Measurements from ENCODE around the gene CIRBP. TPM values are rescaled to one million over a fixed set of nuclear protein-coding genes. Genes with fewer than 3 reads are reported as not detected.
A peak's percentile ranks its signal among the peaks of the same experiment; 100 is the strongest.

The CIRBP gene
- total RNA-seq, 1 donor from 2014 or later: 341 TPM

- H3K27ac Mint-ChIP-seq (ENCODE audit: unreplicated experiment): peak overlapping the region; percentile 52
- DNase-seq: peak; percentile 34
- no peak for TF ChIP-seq CTCF (IDR thresholded peaks at IDR 0.05; ENCODE audit: partially characterized antibody, unreplicated experiment)
- peaks cover 7% of the 10 kb centered on the region for H3K27me3 Mint-ChIP-seq (ENCODE audit: unreplicated experiment)
- H3K4me3 Mint-ChIP-seq (ENCODE audit: unreplicated experiment): peak overlapping the region; percentile 85
- H3K4me1 Mint-ChIP-seq (ENCODE audit: low read depth, unreplicated experiment): no peaks in the 10 kb centered on the region
- H3K36me3 Mint-ChIP-seq (ENCODE audit: unreplicated experiment): no peaks in the 10 kb centered on the region
- peaks cover 4% of the 10 kb centered on the region for H3K9me3 Mint-ChIP-seq (ENCODE audit: unreplicated experiment)
Measured at GRCh38 chr19:1286487-1287353, 17.6 kb downstream of the CIRBP start.

- H3K9me3 Mint-ChIP-seq (ENCODE audit: unreplicated experiment): peaks cover 4% of the 10 kb centered on the region
- peaks cover 7% of the 10 kb centered on the region for H3K27me3 Mint-ChIP-seq (ENCODE audit: unreplicated experiment)
- peak overlapping the region; percentile 17 for H3K27ac Mint-ChIP-seq (ENCODE audit: unreplicated experiment)
- no peak for TF ChIP-seq CTCF (IDR thresholded peaks at IDR 0.05; ENCODE audit: partially characterized antibody, unreplicated experiment)
- H3K4me3 Mint-ChIP-seq (ENCODE audit: unreplicated experiment): peak overlapping the region; percentile 79
- peak; percentile 45 for DNase-seq
- no peaks in the 10 kb centered on the region for H3K4me1 Mint-ChIP-seq (ENCODE audit: low read depth, unreplicated experiment)
- no peaks in the 10 kb centered on the region for H3K36me3 Mint-ChIP-seq (ENCODE audit: unreplicated experiment)
Measured at GRCh38 chr19:1287354-1288225, 18.5 kb downstream of the CIRBP start.

GRCh38 chr19:1288226-1288612, 19.1 kb downstream of the CIRBP start:
- Mint-ChIP-seq H3K27me3 (ENCODE audit: unreplicated experiment) (peaks cover 7% of the 10 kb centered on the region), H3K9me3 (ENCODE audit: unreplicated experiment) (peaks cover 4% of the 10 kb centered on the region)

GRCh38 chr19:1288833-1289685, 19.9 kb downstream of the CIRBP start:
- no peak for TF ChIP-seq CTCF (IDR thresholded peaks at IDR 0.05; ENCODE audit: partially characterized antibody, unreplicated experiment)
- peaks cover 4% of the 10 kb centered on the region for H3K9me3 Mint-ChIP-seq (ENCODE audit: unreplicated experiment)
- H3K4me1 Mint-ChIP-seq (ENCODE audit: low read depth, unreplicated experiment): no peaks in the 10 kb centered on the region
- DNase-seq: peak; percentile 20
- no peaks in the 10 kb centered on the region for H3K36me3 Mint-ChIP-seq (ENCODE audit: unreplicated experiment)
- peaks cover 7% of the 10 kb centered on the region for H3K27me3 Mint-ChIP-seq (ENCODE audit: unreplicated experiment)
- peak overlapping the region; percentile 65 for H3K4me3 Mint-ChIP-seq (ENCODE audit: unreplicated experiment)
- H3K27ac Mint-ChIP-seq (ENCODE audit: unreplicated experiment): no peak overlapping the region

More at GRCh38 chr19:1288226-1288612, 19.1 kb downstream of the CIRBP start:
- Mint-ChIP-seq H3K4me1 (ENCODE audit: low read depth, unreplicated experiment) (no peaks in the 10 kb centered on the region), H3K27ac (ENCODE audit: unreplicated experiment) (peak overlapping the region; percentile 17), H3K36me3 (ENCODE audit: unreplicated experiment) (no peaks in the 10 kb centered on the region), H3K4me3 (ENCODE audit: unreplicated experiment) (peak overlapping the region; percentile 30)
- peak; percentile 14 for DNase-seq
- no peak for TF ChIP-seq CTCF (IDR thresholded peaks at IDR 0.05; ENCODE audit: partially characterized antibody, unreplicated experiment)

All from glutamatergic neuron (in vitro differentiated cells).